WI38 (cell line): Measurements from ENCODE around the gene SLC5A10.
"Not testable (repeated sequence)": the region's sequence is repeated elsewhere in the genome, so short reads cannot be mapped to it uniquely, and the experiment has no call there.

Source experiments
- H3K4me3 ChIP-seq: 2 replicates; pipeline ENCODE4 v1.5.1; 2011; ENCODE audit warnings: low read depth, mild to moderate bottlenecking, control low read depth, low read length
- TF ChIP-seq, protein P1 (sequence below): IDR thresholded peaks from 2 replicates; pipeline ENCODE4 v1.5.1; 2012; ENCODE audit warnings: low read depth, mild to moderate bottlenecking, control low read depth, low read length

SLC5A10 gene

DNA sequence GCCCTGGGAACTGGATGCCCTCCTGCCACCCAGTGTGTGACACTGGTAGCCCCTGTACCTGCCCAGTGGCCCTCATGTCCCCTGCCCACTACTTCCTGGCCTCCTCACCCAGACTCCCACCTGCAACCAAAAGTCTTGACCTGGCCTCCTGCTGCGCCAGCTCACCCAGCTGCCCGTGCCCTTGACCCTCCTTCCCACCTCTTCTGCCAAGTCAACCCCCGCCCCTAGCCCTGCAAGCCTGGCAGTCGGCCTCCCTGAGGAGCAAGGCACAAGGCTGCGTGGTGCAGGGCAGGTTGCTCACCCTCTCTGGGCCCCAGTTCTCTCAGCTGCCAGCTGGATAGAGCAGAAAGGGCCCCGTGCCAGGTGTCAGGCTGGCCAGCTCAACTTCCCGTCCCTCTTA lies 64.9 kb downstream of the SLC5A10 start:
- TF ChIP-seq, protein P1, sequence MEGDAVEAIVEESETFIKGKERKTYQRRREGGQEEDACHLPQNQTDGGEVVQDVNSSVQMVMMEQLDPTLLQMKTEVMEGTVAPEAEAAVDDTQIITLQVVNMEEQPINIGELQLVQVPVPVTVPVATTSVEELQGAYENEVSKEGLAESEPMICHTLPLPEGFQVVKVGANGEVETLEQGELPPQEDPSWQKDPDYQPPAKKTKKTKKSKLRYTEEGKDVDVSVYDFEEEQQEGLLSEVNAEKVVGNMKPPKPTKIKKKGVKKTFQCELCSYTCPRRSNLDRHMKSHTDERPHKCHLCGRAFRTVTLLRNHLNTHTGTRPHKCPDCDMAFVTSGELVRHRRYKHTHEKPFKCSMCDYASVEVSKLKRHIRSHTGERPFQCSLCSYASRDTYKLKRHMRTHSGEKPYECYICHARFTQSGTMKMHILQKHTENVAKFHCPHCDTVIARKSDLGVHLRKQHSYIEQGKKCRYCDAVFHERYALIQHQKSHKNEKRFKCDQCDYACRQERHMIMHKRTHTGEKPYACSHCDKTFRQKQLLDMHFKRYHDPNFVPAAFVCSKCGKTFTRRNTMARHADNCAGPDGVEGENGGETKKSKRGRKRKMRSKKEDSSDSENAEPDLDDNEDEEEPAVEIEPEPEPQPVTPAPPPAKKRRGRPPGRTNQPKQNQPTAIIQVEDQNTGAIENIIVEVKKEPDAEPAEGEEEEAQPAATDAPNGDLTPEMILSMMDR = no peak
- no peak overlapping the region for H3K4me3 ChIP-seq

DNA sequence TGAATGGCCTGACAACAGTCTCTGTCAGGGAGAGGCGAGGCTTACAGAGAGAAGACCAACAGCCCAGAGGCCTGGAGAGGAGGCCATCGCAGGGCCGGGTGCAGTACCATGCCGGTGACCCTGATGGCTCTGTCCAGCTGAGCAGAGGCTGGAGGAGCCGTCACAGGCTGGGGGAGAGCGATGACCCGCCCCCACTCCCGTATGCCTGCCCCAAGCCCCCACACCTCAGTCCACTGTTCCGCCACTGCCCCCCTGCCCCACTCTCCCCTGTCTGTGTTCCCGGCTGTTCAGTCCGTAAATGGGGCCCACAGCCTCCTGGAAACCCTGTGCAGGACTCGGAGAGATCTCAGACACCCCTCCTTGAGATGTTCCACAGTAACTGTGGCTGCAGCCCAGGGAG lies 65.4 kb downstream of the SLC5A10 start:
- TF ChIP-seq, protein P1 = no peak
- H3K4me3 ChIP-seq = no peak overlapping the region

DNA sequence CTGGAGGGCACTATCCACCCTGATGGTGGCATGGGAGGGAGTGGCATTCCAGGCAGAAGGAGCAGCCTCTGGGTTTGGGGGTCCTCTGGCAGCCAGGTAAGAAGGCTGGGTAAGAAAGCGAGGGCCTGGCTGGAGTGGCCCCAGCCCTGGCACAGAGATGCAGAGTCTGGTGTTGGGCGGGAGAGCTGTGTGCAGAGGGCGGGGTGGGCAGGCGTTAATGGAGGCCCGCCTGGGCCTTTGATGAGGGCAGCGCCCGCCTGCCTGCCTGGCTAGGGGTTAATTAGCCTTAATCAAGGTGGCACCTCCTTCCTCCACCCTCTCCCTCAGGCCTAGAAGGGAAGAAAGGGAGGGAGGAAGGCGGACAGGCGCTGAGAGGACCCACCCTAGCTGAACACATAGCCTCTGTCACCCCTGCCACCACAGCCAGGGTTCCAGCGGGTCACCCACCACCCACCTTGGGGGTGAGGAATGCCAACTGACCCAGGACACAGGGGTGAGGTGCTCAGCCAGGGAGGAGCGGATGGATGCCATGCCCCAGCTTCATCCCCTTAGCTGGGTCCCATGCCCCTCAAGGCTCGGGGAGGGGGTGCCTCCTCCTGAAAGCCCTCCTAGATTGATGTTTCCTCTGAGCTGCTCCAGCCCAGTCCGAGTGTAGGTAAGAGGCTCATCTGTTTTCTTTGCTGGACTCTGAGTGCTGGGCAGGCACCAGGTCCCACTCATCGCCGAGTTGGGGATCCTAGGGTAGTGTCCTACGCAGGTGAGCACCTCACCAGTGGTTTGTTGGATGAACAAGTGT lies 66.0 kb downstream of the SLC5A10 start:
- H3K4me3 ChIP-seq = no peak overlapping the region
- TF ChIP-seq, protein P1 = no peak

DNA sequence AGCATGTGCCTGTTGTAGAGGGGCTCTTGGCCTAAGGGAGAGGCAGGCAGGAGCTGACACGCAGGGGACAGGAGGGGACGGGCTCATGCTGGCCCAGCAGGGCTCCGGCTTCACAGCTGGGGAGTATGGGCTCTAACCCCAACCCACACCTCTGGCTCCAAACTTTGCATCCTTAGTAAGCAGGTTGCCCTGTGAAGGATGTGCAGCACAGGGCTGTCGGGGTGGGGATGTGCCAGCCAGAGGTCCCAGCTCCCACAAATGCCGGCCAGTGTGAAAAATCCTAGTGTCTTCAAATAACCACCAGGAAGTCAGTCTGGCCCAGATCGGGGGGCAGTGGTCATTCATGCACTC lies 66.6 kb downstream of the SLC5A10 start:
- TF ChIP-seq, protein P1 = no peak
- H3K4me3 ChIP-seq = no peak overlapping the region

DNA sequence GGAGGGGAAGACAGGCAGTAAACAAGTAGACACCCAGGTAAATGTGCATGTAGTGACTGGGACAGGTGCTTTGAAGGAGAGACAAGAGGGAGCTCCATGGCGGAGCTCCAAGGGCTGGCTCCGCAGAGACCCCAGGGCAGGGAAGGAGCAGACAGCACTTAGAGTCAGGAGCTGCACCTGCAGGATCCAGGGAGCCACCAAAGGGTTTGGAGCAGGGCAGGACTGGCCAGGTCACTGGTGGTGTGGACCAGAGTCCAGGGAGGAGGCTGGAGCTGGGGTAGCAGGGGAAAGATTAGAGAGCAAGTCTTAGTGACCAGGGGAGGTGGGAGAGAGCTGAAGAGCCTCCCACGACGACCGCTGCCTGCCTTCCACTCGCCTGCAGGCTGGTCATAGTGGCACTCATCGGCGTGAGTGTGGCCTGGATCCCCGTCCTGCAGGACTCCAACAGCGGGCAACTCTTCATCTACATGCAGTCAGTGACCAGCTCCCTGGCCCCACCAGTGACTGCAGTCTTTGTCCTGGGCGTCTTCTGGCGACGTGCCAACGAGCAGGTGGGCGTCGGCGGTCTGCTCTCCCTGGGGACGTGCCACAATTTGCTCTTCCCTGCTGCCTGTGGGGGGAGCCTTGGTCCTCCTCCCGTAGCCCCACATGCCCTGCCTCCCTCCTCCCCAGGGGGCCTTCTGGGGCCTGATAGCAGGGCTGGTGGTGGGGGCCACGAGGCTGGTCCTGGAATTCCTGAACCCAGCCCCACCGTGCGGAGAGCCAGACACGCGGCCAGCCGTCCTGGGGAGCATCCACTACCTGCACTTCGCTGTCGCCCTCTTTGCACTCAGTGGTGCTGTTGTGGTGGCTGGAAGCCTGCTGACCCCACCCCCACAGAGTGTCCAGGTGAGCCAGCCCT lies 67.3 kb downstream of the SLC5A10 start:
- H3K4me3 ChIP-seq = no peak overlapping the region
- TF ChIP-seq, protein P1 = no peak

DNA sequence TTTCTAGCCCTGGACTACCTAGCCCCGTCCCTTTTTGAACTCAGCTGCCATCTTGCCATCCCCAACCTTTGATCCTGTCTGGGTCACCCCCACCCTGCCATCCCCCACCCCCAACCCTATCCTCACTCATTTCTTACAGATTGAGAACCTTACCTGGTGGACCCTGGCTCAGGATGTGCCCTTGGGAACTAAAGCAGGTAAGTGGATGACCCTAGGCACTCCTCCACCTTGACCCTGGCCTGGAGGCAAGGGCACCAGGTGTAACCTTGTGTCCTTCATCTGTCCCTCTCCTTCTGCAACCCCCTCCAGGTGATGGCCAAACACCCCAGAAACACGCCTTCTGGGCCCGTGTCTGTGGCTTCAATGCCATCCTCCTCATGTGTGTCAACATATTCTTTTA lies 68.1 kb downstream of the SLC5A10 start:
- no peak overlapping the region for H3K4me3 ChIP-seq
- TF ChIP-seq, protein P1 = no peak

DNA sequence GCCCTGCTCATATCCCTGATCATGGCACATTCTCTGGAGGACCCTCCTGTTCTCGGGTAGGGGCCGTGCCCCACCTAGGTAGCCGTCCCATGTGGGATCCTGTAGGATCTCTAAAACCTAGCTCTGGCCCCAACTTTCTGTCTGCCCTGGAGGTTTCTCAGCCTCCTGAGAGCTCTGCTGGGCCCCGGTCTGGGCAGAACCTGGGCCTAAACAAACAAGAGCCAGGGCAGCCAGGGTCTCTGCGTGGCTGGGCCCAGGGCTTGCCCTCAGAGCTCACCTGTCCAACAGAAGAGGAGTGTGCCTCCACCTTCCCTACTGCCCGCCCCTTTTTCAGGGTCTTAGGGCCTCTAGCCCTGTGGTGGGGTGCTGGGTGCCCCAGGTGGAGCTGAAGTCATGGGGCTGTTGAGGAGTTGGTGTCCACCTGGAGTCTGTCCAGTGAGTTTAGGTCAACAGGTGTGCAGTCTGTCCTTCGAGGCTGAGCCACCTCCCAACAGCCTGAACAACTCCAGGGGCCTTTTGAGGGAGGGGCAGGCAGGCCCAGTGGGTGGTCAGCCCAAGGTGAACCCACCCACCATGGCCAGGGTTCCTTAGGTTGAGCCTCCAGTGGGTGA lies 69.2 kb downstream of the SLC5A10 start:
- not testable (repeated sequence) for H3K4me3 ChIP-seq
